Measurements from ENCODE around the gene SNX9. TPM values are rescaled to one million over a fixed set of nuclear protein-coding genes. Genes with fewer than 3 reads are reported as not detected.
"Not testable (repeated sequence)": the region's sequence is repeated elsewhere in the genome, so short reads cannot be mapped to it uniquely, and the experiment has no call there.

Gene SNX9
- total RNA-seq, 1 donor from 2014 or later = 53.4 TPM

- H3K4me3 Mint-ChIP-seq = peak overlapping the region; percentile 45
- intact Hi-C loops (cut with micrococcal nuclease) = loop anchor here (2.0 kb wide), 1 partner anchor 16 kb away; no protein-coding TSS in a partner anchor
- no peak for DNase-seq (ENCODE audit: low spot score)
- no peaks in the 10 kb centered on the region for H3K27me3 Mint-ChIP-seq (ENCODE audit: insufficient read depth)
- H3K4me1 Mint-ChIP-seq (ENCODE audit: low read depth) = peaks cover 61% of the 10 kb centered on the region
- peaks cover 52% of the 10 kb centered on the region for H3K36me3 Mint-ChIP-seq (ENCODE audit: low read depth)
- H3K27ac Mint-ChIP-seq = peak overlapping the region; percentile 54
- peaks cover 4% of the 10 kb centered on the region for H3K9me3 Mint-ChIP-seq
Measured at GRCh38 chr6:157892363-157892877, 69.4 kb downstream of the SNX9 start.

- Mint-ChIP-seq H3K27ac (no peak overlapping the region), H3K27me3 (ENCODE audit: insufficient read depth) (no peaks in the 10 kb centered on the region), H3K4me3 (peak overlapping the region; percentile 4), H3K36me3 (ENCODE audit: low read depth) (peaks cover 52% of the 10 kb centered on the region), H3K9me3 (peaks cover 4% of the 10 kb centered on the region), H3K4me1 (ENCODE audit: low read depth) (peaks cover 63% of the 10 kb centered on the region)
- no peak for DNase-seq (ENCODE audit: low spot score)
- intact Hi-C loops (cut with micrococcal nuclease) = loop anchor here (1.0 to 2.0 kb wide), 2 partner anchors 8 to 16 kb away; no protein-coding TSS in a partner anchor
Measured at GRCh38 chr6:157893238-157893637, 70.2 kb downstream of the SNX9 start.

GRCh38 chr6:157895585-157895984 lies 72.5 kb downstream of the SNX9 start:
- no peak overlapping the region for H3K4me3 Mint-ChIP-seq
- intact Hi-C loops (cut with micrococcal nuclease) = no loop called here
- H3K27ac Mint-ChIP-seq = no peak overlapping the region
- peaks cover 48% of the 10 kb centered on the region for H3K36me3 Mint-ChIP-seq (ENCODE audit: low read depth)
- no peak for DNase-seq (ENCODE audit: low spot score)
- H3K9me3 Mint-ChIP-seq = no peaks in the 10 kb centered on the region
- H3K4me1 Mint-ChIP-seq (ENCODE audit: low read depth) = peaks cover 75% of the 10 kb centered on the region
- H3K27me3 Mint-ChIP-seq (ENCODE audit: insufficient read depth) = no peaks in the 10 kb centered on the region

- H3K27me3 Mint-ChIP-seq (ENCODE audit: insufficient read depth) = no peaks in the 10 kb centered on the region
- intact Hi-C loops (cut with micrococcal nuclease) = no loop called here
- H3K4me3 Mint-ChIP-seq = no peak overlapping the region
- no peak overlapping the region for H3K27ac Mint-ChIP-seq
- peaks cover 47% of the 10 kb centered on the region for H3K36me3 Mint-ChIP-seq (ENCODE audit: low read depth)
- peaks cover 75% of the 10 kb centered on the region for H3K4me1 Mint-ChIP-seq (ENCODE audit: low read depth)
- no peaks in the 10 kb centered on the region for H3K9me3 Mint-ChIP-seq
- DNase-seq (ENCODE audit: low spot score) = no peak
Measured at GRCh38 chr6:157896932-157897331, 73.9 kb downstream of the SNX9 start.

GRCh38 chr6:157898169-157898568 lies 75.1 kb downstream of the SNX9 start:
- no peaks in the 10 kb centered on the region for H3K9me3 Mint-ChIP-seq
- peaks cover 46% of the 10 kb centered on the region for H3K36me3 Mint-ChIP-seq (ENCODE audit: low read depth)
- intact Hi-C loops (cut with micrococcal nuclease) = no loop called here
- peaks cover 63% of the 10 kb centered on the region for H3K4me1 Mint-ChIP-seq (ENCODE audit: low read depth)
- DNase-seq (ENCODE audit: low spot score) = no peak
- peak overlapping the region; percentile 19 for H3K4me3 Mint-ChIP-seq
- H3K27ac Mint-ChIP-seq = peak overlapping the region; percentile 23
- no peaks in the 10 kb centered on the region for H3K27me3 Mint-ChIP-seq (ENCODE audit: insufficient read depth)

GRCh38 chr6:157898640-157899039 lies 75.6 kb downstream of the SNX9 start:
- H3K4me3 Mint-ChIP-seq = no peak overlapping the region
- H3K36me3 Mint-ChIP-seq (ENCODE audit: low read depth) = peaks cover 45% of the 10 kb centered on the region
- DNase-seq (ENCODE audit: low spot score) = no peak
- intact Hi-C loops (cut with micrococcal nuclease) = no loop called here
- no peaks in the 10 kb centered on the region for H3K9me3 Mint-ChIP-seq
- H3K27ac Mint-ChIP-seq = peak overlapping the region; percentile 23
- H3K27me3 Mint-ChIP-seq (ENCODE audit: insufficient read depth) = no peaks in the 10 kb centered on the region
- peaks cover 58% of the 10 kb centered on the region for H3K4me1 Mint-ChIP-seq (ENCODE audit: low read depth)

GRCh38 chr6:157900262-157900661 lies 77.2 kb downstream of the SNX9 start:
- H3K9me3 Mint-ChIP-seq; H3K27me3 Mint-ChIP-seq (ENCODE audit: insufficient read depth); H3K27ac Mint-ChIP-seq; H3K4me3 Mint-ChIP-seq; intact Hi-C loops (cut with micrococcal nuclease); DNase-seq (ENCODE audit: low spot score): not testable (repeated sequence)
- Mint-ChIP-seq H3K4me1 (ENCODE audit: low read depth) (peaks cover 51% of the 10 kb centered on the region), H3K36me3 (ENCODE audit: low read depth) (peaks cover 48% of the 10 kb centered on the region)

- peaks cover 52% of the 10 kb centered on the region for H3K36me3 Mint-ChIP-seq (ENCODE audit: low read depth)
Measured at GRCh38 chr6:157900751-157901150, 77.7 kb downstream of the SNX9 start.

GRCh38 chr6:157904999-157905398 lies 82.0 kb downstream of the SNX9 start:
- Mint-ChIP-seq H3K27me3 (ENCODE audit: insufficient read depth) (no peaks in the 10 kb centered on the region), H3K27ac (no peak overlapping the region), H3K4me1 (ENCODE audit: low read depth) (peaks cover 29% of the 10 kb centered on the region), H3K36me3 (ENCODE audit: low read depth) (peaks cover 57% of the 10 kb centered on the region), H3K9me3 (no peaks in the 10 kb centered on the region), H3K4me3 (no peak overlapping the region)
- intact Hi-C loops (cut with micrococcal nuclease) = no loop called here
- no peak for DNase-seq (ENCODE audit: low spot score)

More at GRCh38 chr6:157900751-157901150, 77.7 kb downstream of the SNX9 start:
- H3K4me3 Mint-ChIP-seq; intact Hi-C loops (cut with micrococcal nuclease); DNase-seq (ENCODE audit: low spot score); H3K27me3 Mint-ChIP-seq (ENCODE audit: insufficient read depth); H3K9me3 Mint-ChIP-seq: not testable (repeated sequence)
- Mint-ChIP-seq H3K27ac (peak overlapping the region; percentile 3), H3K4me1 (ENCODE audit: low read depth) (peaks cover 46% of the 10 kb centered on the region)

- Mint-ChIP-seq H3K4me1 (ENCODE audit: low read depth) (peaks cover 22% of the 10 kb centered on the region), H3K27ac (no peak overlapping the region), H3K9me3 (no peaks in the 10 kb centered on the region), H3K27me3 (ENCODE audit: insufficient read depth) (no peaks in the 10 kb centered on the region), H3K36me3 (ENCODE audit: low read depth) (peaks cover 60% of the 10 kb centered on the region), H3K4me3 (no peak overlapping the region)
- intact Hi-C loops (cut with micrococcal nuclease) = no loop called here
- DNase-seq (ENCODE audit: low spot score) = no peak
Measured at GRCh38 chr6:157905590-157906342, 82.7 kb downstream of the SNX9 start.

GRCh38 chr6:157906537-157907061 lies 83.6 kb downstream of the SNX9 start:
- H3K4me1 Mint-ChIP-seq (ENCODE audit: low read depth) = peaks cover 15% of the 10 kb centered on the region
- H3K27me3 Mint-ChIP-seq (ENCODE audit: insufficient read depth) = no peaks in the 10 kb centered on the region
- no peak for DNase-seq (ENCODE audit: low spot score)
- H3K36me3 Mint-ChIP-seq (ENCODE audit: low read depth) = peaks cover 58% of the 10 kb centered on the region
- H3K9me3 Mint-ChIP-seq = no peaks in the 10 kb centered on the region
- no peak overlapping the region for H3K27ac Mint-ChIP-seq
- H3K4me3 Mint-ChIP-seq = no peak overlapping the region
- intact Hi-C loops (cut with micrococcal nuclease) = no loop called here

GRCh38 chr6:157907651-157908050 lies 84.6 kb downstream of the SNX9 start:
- peaks cover 15% of the 10 kb centered on the region for H3K4me1 Mint-ChIP-seq (ENCODE audit: low read depth)
- H3K9me3 Mint-ChIP-seq = no peaks in the 10 kb centered on the region
- H3K4me3 Mint-ChIP-seq = no peak overlapping the region
- peaks cover 55% of the 10 kb centered on the region for H3K36me3 Mint-ChIP-seq (ENCODE audit: low read depth)
- H3K27ac Mint-ChIP-seq = no peak overlapping the region
- intact Hi-C loops (cut with micrococcal nuclease) = loop anchor here (2.0 kb wide), 2 partner anchors 15 to 41 kb away; no protein-coding TSS in a partner anchor
- H3K27me3 Mint-ChIP-seq (ENCODE audit: insufficient read depth) = no peaks in the 10 kb centered on the region
- DNase-seq (ENCODE audit: low spot score) = no peak
